ENCODE data around the gene INVS.

INVS gene

GRCh38 chr9:100281676-100282387 lies 182.8 kb downstream of the INVS start:
- no peak for DNase-seq (ENCODE audit: low spot score)

- no peak for DNase-seq (ENCODE audit: low spot score)
Measured at GRCh38 chr9:100282388-100282719, 183.3 kb downstream of the INVS start.

- no peak for DNase-seq (ENCODE audit: low spot score)
Measured at GRCh38 chr9:100284247-100284646, 185.2 kb downstream of the INVS start.

GRCh38 chr9:100285080-100285479 lies 186.0 kb downstream of the INVS start:
- DNase-seq (ENCODE audit: low spot score) = no peak

- no peak for DNase-seq (ENCODE audit: low spot score)
Measured at GRCh38 chr9:100285601-100286000, 186.6 kb downstream of the INVS start.

- DNase-seq (ENCODE audit: low spot score) = no peak
Measured at GRCh38 chr9:100286257-100286656, 187.2 kb downstream of the INVS start.

- no peak for DNase-seq (ENCODE audit: low spot score)
Measured at GRCh38 chr9:100287186-100287585, 188.1 kb downstream of the INVS start.

GRCh38 chr9:100290714-100291113 lies 191.7 kb downstream of the INVS start:
- no peak for DNase-seq (ENCODE audit: low spot score)

- DNase-seq (ENCODE audit: low spot score) = no peak
Measured at GRCh38 chr9:100292414-100292813, 193.4 kb downstream of the INVS start.

- DNase-seq (ENCODE audit: low spot score) = no peak
Measured at GRCh38 chr9:100294341-100294740, 195.3 kb downstream of the INVS start.

GRCh38 chr9:100294806-100295205 lies 195.8 kb downstream of the INVS start:
- DNase-seq (ENCODE audit: low spot score) = no peak

GRCh38 chr9:100295240-100295639 lies 196.2 kb downstream of the INVS start:
- no peak for DNase-seq (ENCODE audit: low spot score)

- DNase-seq (ENCODE audit: low spot score) = no peak
Measured at GRCh38 chr9:100296407-100296806, 197.4 kb downstream of the INVS start.

GRCh38 chr9:100298378-100298777 lies 199.3 kb downstream of the INVS start:
- no peak for DNase-seq (ENCODE audit: low spot score)

GRCh38 chr9:100303747-100304146 lies 204.7 kb downstream of the INVS start:
- no peak for DNase-seq (ENCODE audit: low spot score)

- DNase-seq (ENCODE audit: low spot score) = no peak
Measured at GRCh38 chr9:100306283-100306682, 207.2 kb downstream of the INVS start.

GRCh38 chr9:100307080-100307479 lies 208.0 kb downstream of the INVS start:
- DNase-seq (ENCODE audit: low spot score) = no peak

GRCh38 chr9:100308965-100309564 lies 210.0 kb downstream of the INVS start:
- no peak for DNase-seq (ENCODE audit: low spot score)

GRCh38 chr9:100309992-100310391 lies 210.9 kb downstream of the INVS start:
- DNase-seq (ENCODE audit: low spot score) = no peak

- no peak for DNase-seq (ENCODE audit: low spot score)
Measured at GRCh38 chr9:100315561-100315960, 216.5 kb downstream of the INVS start.

GRCh38 chr9:100317706-100318105 lies 218.7 kb downstream of the INVS start:
- no peak for DNase-seq (ENCODE audit: low spot score)

- peak; percentile 39 for DNase-seq (ENCODE audit: low spot score)
Measured at GRCh38 chr9:100322954-100323536, 224.0 kb downstream of the INVS start.

GRCh38 chr9:100324594-100325200 lies 225.7 kb downstream of the INVS start:
- DNase-seq (ENCODE audit: low spot score) = peak; percentile 25

Measured in CD4-positive, alpha-beta T cell treated with Interleukin-15 for 4 hours (primary cell).